ENCODE results near the gene NHSL2. TPM values are rescaled to one million over a fixed set of nuclear protein-coding genes. Genes with fewer than 3 reads are reported as not detected.
"Not testable (repeated sequence)": the region's sequence is repeated elsewhere in the genome, so short reads cannot be mapped to it uniquely, and the experiment has no call there.

The NHSL2 gene
- total RNA-seq, 1 donor from 2014 or later, result 0.29 TPM

- intact Hi-C loops (cut with micrococcal nuclease), result no loop called here
- ChIA-PET POLR2A (no interaction called here), CTCF (no interaction called here)
- no peak for DNase-seq
- Mint-ChIP-seq H3K27ac (no peak overlapping the region), H3K36me3 (ENCODE audit: low read depth) (no peaks in the 10 kb centered on the region), H3K27me3 (no peaks in the 10 kb centered on the region), H3K9me3 (no peaks in the 10 kb centered on the region), H3K4me3 (no peak overlapping the region), H3K4me1 (no peaks in the 10 kb centered on the region)
- ATAC-seq (ENCODE audit: low read depth), result no peak
- no peak for TF ChIP-seq CTCF (IDR thresholded peaks at IDR 0.05)
These were observed 37.8 kb upstream of the NHSL2 start for GRCh38 chrX:71872542-71873458.

DNA sequence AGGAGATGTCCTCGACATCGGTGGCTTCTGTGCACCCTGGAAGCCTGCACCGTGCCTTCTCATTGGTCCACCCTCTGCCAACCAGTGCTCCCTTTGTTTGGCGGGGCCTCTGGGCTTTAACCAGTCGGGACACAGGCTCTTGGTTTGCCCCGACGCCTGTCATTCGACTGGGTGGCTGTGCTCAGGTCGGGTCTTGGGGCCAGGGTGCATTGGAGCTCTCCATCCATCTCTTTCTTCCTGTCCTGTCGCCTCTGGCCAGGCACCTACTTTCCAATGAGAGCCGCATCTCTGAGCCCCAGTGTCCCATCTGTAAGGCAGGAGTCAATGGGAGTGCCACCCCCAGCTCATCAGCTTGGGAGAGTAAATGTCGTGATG is 37.2 kb upstream of the NHSL2 start:
- no peak for TF ChIP-seq CTCF (IDR thresholded peaks at IDR 0.05)
- Mint-ChIP-seq H3K27ac (no peak overlapping the region), H3K4me1 (no peaks in the 10 kb centered on the region), H3K9me3 (no peaks in the 10 kb centered on the region), H3K36me3 (ENCODE audit: low read depth) (no peaks in the 10 kb centered on the region), H3K27me3 (no peaks in the 10 kb centered on the region), H3K4me3 (no peak overlapping the region)
- intact Hi-C loops (cut with micrococcal nuclease), result no loop called here
- ChIA-PET POLR2A (no interaction called here), CTCF (no interaction called here)
- no peak for ATAC-seq (ENCODE audit: low read depth)
- no peak for DNase-seq

- H3K27me3 Mint-ChIP-seq; H3K9me3 Mint-ChIP-seq; POLR2A ChIA-PET; intact Hi-C loops (cut with micrococcal nuclease); ATAC-seq (ENCODE audit: low read depth); H3K4me1 Mint-ChIP-seq; CTCF ChIA-PET; DNase-seq; H3K36me3 Mint-ChIP-seq (ENCODE audit: low read depth); H3K27ac Mint-ChIP-seq; H3K4me3 Mint-ChIP-seq: not testable (repeated sequence)
These were observed 33.8 kb upstream of the NHSL2 start for GRCh38 chrX:71876841-71877240.

- Mint-ChIP-seq H3K4me1 (no peaks in the 10 kb centered on the region), H3K27ac (no peak overlapping the region), H3K9me3 (peaks cover 2% of the 10 kb centered on the region), H3K4me3 (no peak overlapping the region), H3K36me3 (ENCODE audit: low read depth) (no peaks in the 10 kb centered on the region), H3K27me3 (peaks cover 5% of the 10 kb centered on the region)
- CTCF ChIA-PET, result no interaction called here
- no peak for TF ChIP-seq CTCF (IDR thresholded peaks at IDR 0.05)
- ATAC-seq (ENCODE audit: low read depth) (no peak), DNase-seq (no peak)
- intact Hi-C loops (cut with micrococcal nuclease), result no loop called here
- POLR2A ChIA-PET, result no interaction called here
These were observed 25.5 kb upstream of the NHSL2 start for GRCh38 chrX:71885099-71885498.

DNA sequence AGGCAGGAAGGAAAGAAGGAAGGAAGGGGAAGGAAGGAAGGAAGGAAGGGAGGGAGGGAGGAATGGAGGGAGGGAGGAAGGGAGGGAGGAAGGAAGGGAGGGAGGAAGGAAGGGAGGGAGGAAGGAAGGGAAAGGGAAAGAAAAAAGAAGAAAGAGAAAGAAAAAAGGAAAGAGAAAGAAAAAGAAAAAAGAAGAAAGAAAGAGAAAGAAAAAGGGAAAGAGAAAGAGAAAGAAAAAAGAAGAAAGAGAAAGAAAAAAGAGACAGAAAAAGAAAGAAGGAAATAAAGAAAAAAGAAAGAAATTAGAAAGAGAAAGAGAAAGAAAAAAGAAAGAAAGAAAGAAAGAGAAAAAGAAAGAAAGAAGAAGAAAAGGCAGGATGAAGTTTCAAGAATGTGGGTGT is 15.0 kb upstream of the NHSL2 start:
- DNase-seq (no peak), ATAC-seq (ENCODE audit: low read depth) (no peak)
- Mint-ChIP-seq H3K36me3 (ENCODE audit: low read depth) (no peaks in the 10 kb centered on the region), H3K9me3 (no peaks in the 10 kb centered on the region), H3K4me1 (no peaks in the 10 kb centered on the region), H3K27ac (no peak overlapping the region), H3K4me3 (no peak overlapping the region), H3K27me3 (no peaks in the 10 kb centered on the region)
- POLR2A ChIA-PET, result no interaction called here
- CTCF ChIA-PET, result no interaction called here
- no peak for TF ChIP-seq CTCF (IDR thresholded peaks at IDR 0.05)
- intact Hi-C loops (cut with micrococcal nuclease), result no loop called here

- Mint-ChIP-seq H3K4me3 (no peak overlapping the region), H3K4me1 (no peaks in the 10 kb centered on the region), H3K36me3 (ENCODE audit: low read depth) (no peaks in the 10 kb centered on the region), H3K9me3 (no peaks in the 10 kb centered on the region), H3K27me3 (peaks cover 12% of the 10 kb centered on the region), H3K27ac (no peak overlapping the region)
- DNase-seq, result no peak
- POLR2A ChIA-PET, result no interaction called here
- intact Hi-C loops (cut with micrococcal nuclease), result no loop called here
- CTCF ChIA-PET, result no interaction called here
- no peak for ATAC-seq (ENCODE audit: low read depth)
- no peak for TF ChIP-seq CTCF (IDR thresholded peaks at IDR 0.05)
These were observed 4.5 kb upstream of the NHSL2 start for GRCh38 chrX:71906144-71906543.
